HuH-7.5 (cell line): ENCODE results near the gene IL25.
"Not testable (repeated sequence)": the region's sequence is repeated elsewhere in the genome, so short reads cannot be mapped to it uniquely, and the experiment has no call there.

Experiments
- DNase-seq: peaks from one replicate; pipeline ENCODE4 v3.0.0; 2011; ENCODE audit warnings: low spot score

IL25 gene

GRCh38 chr14:23389871-23390270 is 17.3 kb downstream of the IL25 start:
- not testable (repeated sequence) for DNase-seq

- DNase-seq, result no peak
Observed at GRCh38 chr14:23392613-23393012, 20.0 kb downstream of the IL25 start.

- no peak for DNase-seq
Observed at GRCh38 chr14:23396126-23396525, 23.5 kb downstream of the IL25 start.

GRCh38 chr14:23396781-23397407 is 24.3 kb downstream of the IL25 start:
- DNase-seq, result no peak

GRCh38 chr14:23398348-23398747 is 25.7 kb downstream of the IL25 start:
- no peak for DNase-seq

- no peak for DNase-seq
Observed at GRCh38 chr14:23399136-23399535, 26.5 kb downstream of the IL25 start.

- DNase-seq, result no peak
Observed at GRCh38 chr14:23399591-23399990, 27.0 kb downstream of the IL25 start.

GRCh38 chr14:23400496-23401149 is 28.0 kb downstream of the IL25 start:
- not testable (repeated sequence) for DNase-seq

- no peak for DNase-seq
Observed at GRCh38 chr14:23401291-23401690, 28.7 kb downstream of the IL25 start.

GRCh38 chr14:23402296-23403138 is 29.9 kb downstream of the IL25 start:
- DNase-seq, result no peak

- DNase-seq, result no peak
Observed at GRCh38 chr14:23403139-23403438, 30.5 kb downstream of the IL25 start.

GRCh38 chr14:23403908-23404307 is 31.3 kb downstream of the IL25 start:
- no peak for DNase-seq

- DNase-seq, result no peak
Observed at GRCh38 chr14:23404331-23404900, 31.8 kb downstream of the IL25 start.

GRCh38 chr14:23405096-23405495 is 32.5 kb downstream of the IL25 start:
- DNase-seq, result no peak

- DNase-seq, result no peak
Observed at GRCh38 chr14:23405516-23406025, 33.0 kb downstream of the IL25 start.

GRCh38 chr14:23406244-23406643 is 33.6 kb downstream of the IL25 start:
- DNase-seq, result no peak

- no peak for DNase-seq
Observed at GRCh38 chr14:23406725-23407355, 34.2 kb downstream of the IL25 start.

- DNase-seq, result no peak
Observed at GRCh38 chr14:23407516-23408306, 35.1 kb downstream of the IL25 start, which contains the start of gene MYH6. TSS of gene MYH6 (minus strand) at chr14:23408273. CDS start at chr14:23407223, 1,050 bp downstream.

GRCh38 chr14:23408307-23408630 is 35.7 kb downstream of the IL25 start:
- no peak for DNase-seq

GRCh38 chr14:23409475-23409874 is 36.9 kb downstream of the IL25 start:
- no peak for DNase-seq

- no peak for DNase-seq
Observed at GRCh38 chr14:23409966-23410635, 37.5 kb downstream of the IL25 start.
